GM18867 (cell line): ENCODE results near the gene ARAP3.

Source experiments
- ATAC-seq: cut with Tn5 transposase; IDR thresholded peaks from one replicate; pipeline ENCODE4 v1.9.1; 2021; ENCODE audit warnings: mild to moderate bottlenecking, moderate library complexity; ENCODE audit not compliant: unreplicated experiment

Gene ARAP3

GRCh38 chr5:141641634-141642267, 40.3 kb downstream of the ARAP3 start:
- peak; percentile 61 for ATAC-seq

GRCh38 chr5:141640698-141641097, 41.3 kb downstream of the ARAP3 start:
- ATAC-seq: no peak

GRCh38 chr5:141640051-141640415, 42.0 kb downstream of the ARAP3 start:
- ATAC-seq: no peak

DNA sequence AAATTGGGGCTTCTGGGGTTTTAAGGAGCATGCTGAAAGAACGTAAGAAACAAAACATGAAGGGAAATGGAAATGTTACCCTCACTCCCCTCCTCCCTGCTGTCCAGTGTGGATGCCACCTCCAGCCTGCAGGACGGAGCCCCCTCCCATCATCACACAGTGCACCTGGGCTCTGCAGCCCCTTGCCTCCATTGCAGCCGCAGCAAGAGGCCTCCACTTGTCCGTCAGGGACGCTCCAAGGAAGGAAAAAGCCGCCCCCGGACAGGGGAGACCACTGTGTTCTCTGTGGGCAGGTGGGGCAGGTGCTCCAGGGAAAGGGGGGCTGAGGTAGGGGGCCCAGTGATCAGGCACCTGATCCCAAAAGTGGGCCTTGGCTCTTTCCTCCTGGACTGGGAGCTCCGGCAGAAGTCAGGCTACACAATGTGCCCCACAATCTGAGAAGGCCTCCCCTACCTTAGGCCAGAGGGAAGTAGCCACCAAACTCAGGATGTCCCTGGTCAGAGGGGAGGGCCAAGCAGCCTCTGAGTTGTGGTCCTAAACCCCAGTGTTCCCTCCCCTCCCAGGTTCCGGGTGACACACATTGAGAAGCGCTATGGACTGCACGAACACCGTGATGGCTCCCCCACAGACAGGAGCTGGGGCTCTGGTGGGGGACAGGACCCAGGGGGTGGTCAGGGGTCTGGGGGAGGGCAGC, 42.5 kb downstream of the ARAP3 start:
- no peak for ATAC-seq

DNA sequence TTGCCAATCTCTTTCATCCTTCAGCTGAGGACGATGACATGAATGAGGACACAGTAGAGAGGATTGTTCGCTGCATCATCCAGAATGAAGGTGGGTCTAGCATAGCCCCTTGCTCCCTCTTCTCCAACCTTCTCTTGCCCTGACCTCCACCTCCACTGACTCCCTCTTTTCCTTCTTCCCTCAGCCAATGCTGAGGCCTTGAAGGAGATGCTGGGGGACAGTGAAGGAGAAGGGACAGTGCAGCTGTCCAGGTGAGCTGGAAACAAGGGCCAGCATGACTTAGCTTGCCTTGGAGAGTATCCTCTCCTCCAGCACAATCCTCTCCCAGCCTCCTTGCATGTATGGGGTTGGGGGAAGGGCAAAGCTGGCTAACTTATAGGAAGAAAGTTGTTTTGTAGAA, 43.3 kb downstream of the ARAP3 start:
- no peak for ATAC-seq

DNA sequence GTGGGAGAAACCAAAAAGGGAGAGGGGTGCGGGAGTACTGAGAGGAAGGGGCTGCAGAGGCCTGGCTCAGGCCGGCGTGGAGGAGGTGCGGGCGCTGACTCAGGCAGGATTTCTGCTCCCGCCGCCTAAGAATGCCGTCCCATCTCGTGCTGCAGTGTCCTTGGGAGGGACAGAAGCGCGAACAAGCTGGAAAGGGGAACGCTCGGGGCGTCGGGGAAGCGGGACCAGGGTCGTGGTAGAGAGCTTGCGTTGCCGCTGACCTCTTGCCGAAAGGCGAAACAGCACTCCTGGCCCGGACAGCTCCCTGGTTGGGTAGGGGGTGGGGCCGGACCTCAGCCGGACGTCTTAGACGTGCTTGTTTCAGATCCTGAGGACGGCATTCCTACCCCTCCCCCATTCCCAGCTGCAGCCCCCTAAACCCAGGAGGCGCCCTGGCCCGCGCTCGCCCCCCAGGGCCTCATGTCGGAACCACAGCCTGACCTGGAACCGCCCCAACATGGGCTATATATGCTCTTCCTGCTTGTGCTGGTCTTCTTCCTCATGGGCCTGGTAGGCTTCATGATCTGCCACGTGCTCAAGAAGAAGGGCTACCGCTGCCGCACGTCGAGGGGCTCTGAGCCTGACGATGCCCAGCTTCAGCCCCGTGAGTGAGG, 44.1 kb downstream of the ARAP3 start:
- ATAC-seq: peak; percentile 28

GRCh38 chr5:141637123-141637766, 44.8 kb downstream of the ARAP3 start:
- peak; percentile 23 for ATAC-seq

- peak; percentile 69 for ATAC-seq
These were observed 45.5 kb downstream of the ARAP3 start, which contains the start of the genes HDAC3 and RELL2 for GRCh38 chr5:141636413-141637122. Gene HDAC3 (minus strand): TSS chr5:141636849. CDS start chr5:141636790, 59 bp downstream. Gene RELL2 (plus strand): TSS chr5:141636997. CDS start chr5:141638226, 1,229 bp downstream.

GRCh38 chr5:141636106-141636412, 46.0 kb downstream of the ARAP3 start:
- ATAC-seq: no peak

- no peak for ATAC-seq
These were observed 46.4 kb downstream of the ARAP3 start for GRCh38 chr5:141635646-141636045.

DNA sequence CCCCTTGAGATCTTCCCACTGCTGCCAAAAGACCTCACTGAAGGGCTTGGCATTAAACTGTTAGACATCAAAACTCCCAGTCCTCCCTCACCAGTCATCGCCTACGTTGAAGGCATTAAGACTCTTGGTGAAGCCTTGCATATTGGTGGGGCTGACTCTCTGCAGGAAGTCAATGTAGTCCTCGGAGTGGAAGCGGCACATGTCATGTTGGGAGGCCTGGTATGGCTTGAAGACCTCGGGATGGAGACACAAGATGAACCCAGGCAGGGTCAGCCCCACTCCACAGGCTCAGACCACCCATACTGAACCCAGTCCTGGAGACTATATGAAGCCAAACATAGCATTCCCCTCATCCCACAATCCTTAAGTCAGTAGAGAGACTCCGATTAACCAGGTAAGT, 47.3 kb downstream of the ARAP3 start:
- ATAC-seq: no peak

GRCh38 chr5:141633871-141634561, 48.0 kb downstream of the ARAP3 start:
- ATAC-seq: peak; percentile 64

DNA sequence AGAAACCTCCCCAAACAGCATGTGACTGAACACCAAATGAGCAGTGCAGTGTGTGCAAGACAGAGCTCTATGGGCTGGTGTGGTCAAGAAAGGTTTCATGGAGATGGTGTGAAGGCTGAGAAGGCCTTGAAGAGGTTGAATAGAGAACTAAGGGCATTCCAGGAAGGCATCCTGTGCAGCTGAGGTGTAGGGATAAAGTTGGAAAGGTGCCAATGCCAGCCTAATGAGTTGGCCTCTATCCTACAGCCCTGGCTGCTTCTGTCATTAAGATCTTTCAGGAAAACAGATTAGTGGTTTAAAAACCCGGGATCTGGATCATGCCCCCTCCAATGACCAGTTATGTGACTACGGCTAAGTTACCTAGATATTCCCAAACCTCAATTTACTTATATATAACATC, 49.4 kb downstream of the ARAP3 start:
- ATAC-seq: no peak

DNA sequence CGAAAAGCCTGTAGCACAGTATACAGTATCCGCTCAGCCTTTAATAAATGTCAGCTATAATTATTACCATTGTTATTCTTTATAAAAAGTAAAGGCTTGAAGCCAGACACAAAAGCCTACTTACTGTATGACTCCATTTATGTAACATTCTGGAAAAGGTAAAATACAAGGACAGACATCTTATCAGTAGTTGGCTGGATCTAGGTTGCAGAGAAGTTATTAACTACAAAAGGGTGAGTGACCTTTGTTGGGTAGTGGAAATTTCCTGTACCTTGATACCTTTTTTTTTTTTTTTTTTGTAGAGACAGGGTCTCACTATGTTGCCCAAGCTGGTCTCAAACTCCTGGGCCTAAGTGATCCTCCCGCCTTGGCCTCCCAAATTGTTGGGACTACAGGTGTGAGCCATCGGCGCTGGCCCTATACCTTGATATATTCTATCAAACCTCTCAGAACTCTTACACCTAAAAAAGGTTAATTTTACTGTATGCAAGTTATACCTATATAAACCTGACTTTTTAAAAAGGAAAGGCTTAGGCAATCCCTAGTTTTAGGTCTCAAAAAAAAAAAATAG, 51.4 kb downstream of the ARAP3 start:
- no peak for ATAC-seq

- no peak for ATAC-seq
These were observed 53.7 kb downstream of the ARAP3 start for GRCh38 chr5:141628175-141628788.

GRCh38 chr5:141623611-141624010, 58.4 kb downstream of the ARAP3 start:
- no peak for ATAC-seq

- ATAC-seq: peak; percentile 56
These were observed 58.8 kb downstream of the ARAP3 start for GRCh38 chr5:141623186-141623585.

GRCh38 chr5:141618804-141619554, 63.1 kb downstream of the ARAP3 start, which contains the start of gene DIAPH1:
Gene DIAPH1 (minus strand): TSS chr5:141619000. CDS start chr5:141618914, 86 bp downstream.
- peak; percentile 86 for ATAC-seq
